ENCODE data around the gene ARHGEF19.

ARHGEF19 gene

GRCh38 chr1:16167331-16168143, 44.9 kb downstream of the ARHGEF19 start:
- no peaks in the 10 kb centered on the region for H3K79me2 ChIP-seq (ENCODE audit: insufficient read depth, low read length)
- H3K4me2 ChIP-seq (ENCODE audit: low read depth, low read length, poor library complexity, severe bottlenecking): no peak overlapping the region
- H3K4me3 ChIP-seq (ENCODE audit: low read length, poor library complexity, severe bottlenecking): no peak overlapping the region
- peaks cover 6% of the 10 kb centered on the region for H3K4me1 ChIP-seq (ENCODE audit: insufficient read depth, low read length, poor library complexity, severe bottlenecking)
- no peak overlapping the region for H2AFZ ChIP-seq (ENCODE audit: low read length)
- TF ChIP-seq CTCF (conservative IDR thresholded peaks at IDR 0.05; ENCODE audit: low read length): no peak
- H3K36me3 ChIP-seq (ENCODE audit: insufficient read depth, low read length): no peaks in the 10 kb centered on the region
- H3K9me3 ChIP-seq (ENCODE audit: insufficient read depth, low read depth, low read length): no peaks in the 10 kb centered on the region
- H4K20me1 ChIP-seq (ENCODE audit: insufficient read depth, low read length, poor library complexity, severe bottlenecking): no peaks in the 10 kb centered on the region
- no peaks in the 10 kb centered on the region for H3K9me2 ChIP-seq (replicated peaks; ENCODE audit: low read depth, low read length)
- no peaks in the 10 kb centered on the region for H3F3A ChIP-seq (ENCODE audit: low read depth)
- no peaks in the 10 kb centered on the region for H3K27me3 ChIP-seq (ENCODE audit: insufficient read depth, low read length, poor library complexity, severe bottlenecking)
- no peak overlapping the region for H3K9ac ChIP-seq (ENCODE audit: low read depth, low read length, poor library complexity, severe bottlenecking)

DNA sequence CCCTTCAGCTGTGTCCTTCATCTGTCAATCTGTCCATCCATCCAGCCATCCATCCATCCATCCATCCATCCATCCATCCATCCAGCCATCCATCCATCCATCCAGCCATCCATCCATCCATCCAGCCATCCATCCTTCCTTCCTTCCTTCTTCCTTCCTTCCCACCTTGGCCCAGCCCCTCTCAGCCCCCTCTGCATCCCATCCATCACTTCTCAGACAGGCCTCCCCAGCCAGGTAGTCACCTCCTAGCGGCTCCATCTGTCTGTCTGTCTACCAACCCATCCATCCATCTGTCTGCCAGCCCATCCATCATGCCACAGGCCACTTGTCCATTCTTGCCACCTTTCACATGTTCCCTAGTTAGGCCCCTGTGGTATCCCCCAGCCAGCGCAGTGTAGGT, 46.3 kb downstream of the ARHGEF19 start:
- Histone ChIP-seq H3K9me3 (ENCODE audit: insufficient read depth, low read depth, low read length) (no peaks in the 10 kb centered on the region), H3K27me3 (ENCODE audit: insufficient read depth, low read length, poor library complexity, severe bottlenecking) (no peaks in the 10 kb centered on the region), H2AFZ (ENCODE audit: low read length) (no peak overlapping the region), H3K4me1 (ENCODE audit: insufficient read depth, low read length, poor library complexity, severe bottlenecking) (peaks cover 18% of the 10 kb centered on the region), H3K9ac (ENCODE audit: low read depth, low read length, poor library complexity, severe bottlenecking) (no peak overlapping the region), H4K20me1 (ENCODE audit: insufficient read depth, low read length, poor library complexity, severe bottlenecking) (no peaks in the 10 kb centered on the region), H3K79me2 (ENCODE audit: insufficient read depth, low read length) (no peaks in the 10 kb centered on the region), H3K36me3 (ENCODE audit: insufficient read depth, low read length) (no peaks in the 10 kb centered on the region), H3K9me2 (replicated peaks; ENCODE audit: low read depth, low read length) (no peaks in the 10 kb centered on the region), H3K4me3 (ENCODE audit: low read length, poor library complexity, severe bottlenecking) (no peak overlapping the region), H3F3A (ENCODE audit: low read depth) (no peaks in the 10 kb centered on the region), H3K4me2 (ENCODE audit: low read depth, low read length, poor library complexity, severe bottlenecking) (no peak overlapping the region)
- TF ChIP-seq EZH2phosphoT487 (IDR thresholded peaks at IDR 0.05; ENCODE audit: borderline replicate concordance) (no peak), CTCF (conservative IDR thresholded peaks at IDR 0.05; ENCODE audit: low read length) (no peak)

GRCh38 chr1:16165548-16165947, 46.9 kb downstream of the ARHGEF19 start:
- no peaks in the 10 kb centered on the region for H3K9me2 ChIP-seq (replicated peaks; ENCODE audit: low read depth, low read length)
- no peaks in the 10 kb centered on the region for H3K9me3 ChIP-seq (ENCODE audit: insufficient read depth, low read depth, low read length)
- no peak overlapping the region for H3K4me3 ChIP-seq (ENCODE audit: low read length, poor library complexity, severe bottlenecking)
- no peaks in the 10 kb centered on the region for H3K79me2 ChIP-seq (ENCODE audit: insufficient read depth, low read length)
- no peaks in the 10 kb centered on the region for H4K20me1 ChIP-seq (ENCODE audit: insufficient read depth, low read length, poor library complexity, severe bottlenecking)
- H3K36me3 ChIP-seq (ENCODE audit: insufficient read depth, low read length): no peaks in the 10 kb centered on the region
- H2AFZ ChIP-seq (ENCODE audit: low read length): peak overlapping the region; percentile 43; the same call in 1 of the 2 replicates
- H3K4me2 ChIP-seq (ENCODE audit: low read depth, low read length, poor library complexity, severe bottlenecking): no peak overlapping the region
- peaks cover 18% of the 10 kb centered on the region for H3K4me1 ChIP-seq (ENCODE audit: insufficient read depth, low read length, poor library complexity, severe bottlenecking)
- no peak overlapping the region for H3K9ac ChIP-seq (ENCODE audit: low read depth, low read length, poor library complexity, severe bottlenecking)
- no peaks in the 10 kb centered on the region for H3K27me3 ChIP-seq (ENCODE audit: insufficient read depth, low read length, poor library complexity, severe bottlenecking)
- H3F3A ChIP-seq (ENCODE audit: low read depth): no peaks in the 10 kb centered on the region
- TF ChIP-seq EZH2phosphoT487 (IDR thresholded peaks at IDR 0.05; ENCODE audit: borderline replicate concordance) (no peak), CTCF (conservative IDR thresholded peaks at IDR 0.05; ENCODE audit: low read length) (no peak)
